C4-2B (cell line): Measurements from ENCODE around the gene NPSR1.

Experiments used
- CTCF ChIP-seq: fragments of 450-650 bp; conservative IDR thresholded peaks from 2 replicates; pipeline ENCODE4 v1.5.1; 2017; ENCODE audit warnings: mild to moderate bottlenecking
- ZFX ChIP-seq: fragments of 450-650 bp; IDR thresholded peaks from 2 replicates; pipeline ENCODE4 v1.6.1; 2017

- TF ChIP-seq CTCF (no peak), ZFX (no peak)
Measured at GRCh38 chr7:34750636-34751035, 92.6 kb downstream of the NPSR1 start.
